Epithelial cell of esophagus (primary cell): ENCODE results near the gene GPR142.
"Not testable (repeated sequence)": the region's sequence is repeated elsewhere in the genome, so short reads cannot be mapped to it uniquely, and the experiment has no call there.

Experiments
- DNase-seq: peaks from one replicate; pipeline ENCODE4 v3.0.0; 2010; ENCODE audit warnings: low read depth
- H3K4me3 ChIP-seq: 2 replicates; pipeline ENCODE4 v1.5.1; 2011; ENCODE audit warnings: mild to moderate bottlenecking, low read length, control low read depth
- CTCF ChIP-seq: IDR thresholded peaks from 2 replicates; pipeline ENCODE4 v1.5.1; 2011; ENCODE audit warnings: low read depth, mild to moderate bottlenecking, low read length, control low read depth, inconsistent platforms; ENCODE audit not compliant: insufficient read depth; ENCODE audit errors: missing control alignments

The GPR142 gene

GRCh38 chr17:74403512-74404137 lies 36.3 kb downstream of the GPR142 start:
- no peak for DNase-seq
- H3K4me3 ChIP-seq, result no peak overlapping the region
- no peak for TF ChIP-seq CTCF

GRCh38 chr17:74404218-74404617 lies 36.9 kb downstream of the GPR142 start:
- TF ChIP-seq CTCF, result no peak
- H3K4me3 ChIP-seq, result no peak overlapping the region
- DNase-seq, result no peak

- H3K4me3 ChIP-seq, result no peak overlapping the region
- TF ChIP-seq CTCF, result no peak
- DNase-seq, result no peak
Measured at GRCh38 chr17:74404789-74405188, 37.5 kb downstream of the GPR142 start.

GRCh38 chr17:74405311-74405710 lies 38.0 kb downstream of the GPR142 start:
- DNase-seq, H3K4me3 ChIP-seq: not testable (repeated sequence)

GRCh38 chr17:74407384-74407783 lies 40.1 kb downstream of the GPR142 start:
- H3K4me3 ChIP-seq, result no peak overlapping the region
- no peak for DNase-seq
- no peak for TF ChIP-seq CTCF

DNA sequence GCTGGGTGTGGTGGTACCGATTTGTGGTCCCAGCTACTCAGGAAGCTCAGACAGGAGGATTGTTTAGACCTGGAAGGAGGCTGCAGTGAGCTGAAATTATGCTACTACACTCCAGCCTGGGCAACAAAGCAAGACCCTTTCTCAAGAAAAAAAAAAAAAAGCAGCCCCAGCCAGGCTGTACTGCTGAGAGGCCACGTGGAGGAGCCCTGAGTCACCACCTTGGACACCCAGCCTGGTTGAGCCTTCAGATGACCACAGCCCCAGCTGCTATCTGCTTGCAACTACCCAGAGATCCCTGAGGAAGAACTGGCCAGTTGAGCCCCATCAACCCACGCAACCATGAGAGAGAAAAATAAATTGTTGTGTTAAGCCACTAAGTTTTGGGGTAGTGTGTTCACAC lies 41.0 kb downstream of the GPR142 start:
- DNase-seq, result no peak
- TF ChIP-seq CTCF, result no peak
- H3K4me3 ChIP-seq, result no peak overlapping the region

DNA sequence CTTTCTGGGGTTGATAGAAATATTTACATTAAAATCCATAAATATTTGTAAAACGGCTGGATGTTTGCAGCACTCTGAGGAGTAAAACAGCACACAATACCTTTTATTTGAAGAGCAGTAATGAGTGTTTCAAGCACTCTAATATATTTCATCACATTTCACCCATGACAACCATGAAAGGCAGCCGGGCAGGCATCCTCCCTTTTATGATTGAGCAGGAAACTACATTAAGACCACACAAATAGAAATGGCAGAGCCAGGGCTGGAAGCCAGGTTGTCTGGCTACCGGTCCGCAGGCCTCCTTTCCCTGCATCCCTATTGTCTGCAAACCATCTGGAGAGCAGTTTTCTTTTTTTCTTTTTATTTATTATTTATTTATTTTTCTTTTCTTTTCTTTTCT lies 41.5 kb downstream of the GPR142 start:
- no peak overlapping the region for H3K4me3 ChIP-seq

More for the DNA sequence above, 41.5 kb downstream of the GPR142 start:
- no peak for TF ChIP-seq CTCF
- no peak for DNase-seq
